Fibroblast of skin of left quadriceps (primary cell): ENCODE results near the gene KIF26B.

ENCODE experiments used
- DNase-seq, 2 experiments: peaks; one replicate each; pipeline ENCODE4 v3.0.0-alpha.2; 2013; ENCODE audit warnings: low read depth in 2 of 2

KIF26B gene

GRCh38 chr1:245132771-245133170 lies 22.0 kb upstream of the KIF26B start:
- no peak for DNase-seq

- no peak for DNase-seq
Measured at GRCh38 chr1:245133995-245134715, 20.6 kb upstream of the KIF26B start.

- no peak for DNase-seq
Measured at GRCh38 chr1:245142171-245142798, 12.5 kb upstream of the KIF26B start.

GRCh38 chr1:245142976-245143375 lies 11.8 kb upstream of the KIF26B start:
- DNase-seq = no peak

- DNase-seq = no peak
Measured at GRCh38 chr1:245143849-245144248, 10.9 kb upstream of the KIF26B start.

GRCh38 chr1:245148069-245148468 lies 6.7 kb upstream of the KIF26B start:
- DNase-seq = no peak

GRCh38 chr1:245148861-245149260 lies 5.9 kb upstream of the KIF26B start:
- DNase-seq = no peak

GRCh38 chr1:245153081-245153551 lies 1.7 kb upstream of the KIF26B start:
- peak in 1 of 2 experiments; percentile 61 for DNase-seq

GRCh38 chr1:245153552-245154428 lies 995 bp upstream of the KIF26B start:
- no peak for DNase-seq

GRCh38 chr1:245155272-245156040 lies 671 bp downstream of the KIF26B start:
- DNase-seq = no peak

- DNase-seq = peak in 1 of 2 experiments; percentile 60
Measured at GRCh38 chr1:245156041-245156735, 1.4 kb downstream of the KIF26B start.

GRCh38 chr1:245156736-245157505 lies 2.1 kb downstream of the KIF26B start:
- no peak for DNase-seq

- DNase-seq = no peak
Measured at GRCh38 chr1:245158913-245159312, 4.1 kb downstream of the KIF26B start.

GRCh38 chr1:245160288-245160687 lies 5.5 kb downstream of the KIF26B start:
- DNase-seq = no peak

GRCh38 chr1:245160741-245161400 lies 6.1 kb downstream of the KIF26B start:
- no peak for DNase-seq

- no peak for DNase-seq
Measured at GRCh38 chr1:245161866-245162265, 7.1 kb downstream of the KIF26B start.

GRCh38 chr1:245166471-245166885 lies 11.7 kb downstream of the KIF26B start:
- DNase-seq = peak in 1 of 2 experiments; percentile 22

- DNase-seq = no peak
Measured at GRCh38 chr1:245168086-245168485, 13.3 kb downstream of the KIF26B start.

GRCh38 chr1:245168906-245169305 lies 14.1 kb downstream of the KIF26B start:
- DNase-seq = no peak

- no peak for DNase-seq
Measured at GRCh38 chr1:245169376-245169775, 14.6 kb downstream of the KIF26B start.
